Neural cell (in vitro differentiated cells): ENCODE results near the gene ZFYVE21. TPM values are rescaled to one million over a fixed set of nuclear protein-coding genes. Genes with fewer than 3 reads are reported as not detected.
"Not testable (repeated sequence)": the region's sequence is repeated elsewhere in the genome, so short reads cannot be mapped to it uniquely, and the experiment has no call there.

ENCODE experiments used
- H2AFZ ChIP-seq: fragments of 200-600, 300-800 bp; sonication (generic), shearing (Covaris generic); 2 replicates; pipeline ENCODE4 v1.6.0; 2014; ENCODE audit warnings: low read depth, mild to moderate bottlenecking, antibody characterized with exemption, low read length, moderate library complexity
- H3F3A ChIP-seq: fragments of 200-600 bp; shearing (Covaris generic); 2 replicates; pipeline ENCODE4 v1.6.1; 2016; ENCODE audit warnings: mild to moderate bottlenecking, moderate library complexity, mixed read lengths, antibody characterized with exemption, low read length; ENCODE audit not compliant: insufficient read depth, poor library complexity, severe bottlenecking
- H3K27ac ChIP-seq: fragments of 200-600, 300-800 bp; sonication (generic), shearing (Covaris generic); 2 replicates; pipeline ENCODE4 v1.5.1; 2014; ENCODE audit warnings: mild to moderate bottlenecking, low read length, moderate library complexity
- H3K27me3 ChIP-seq: fragments of 300-800, 200-600 bp; sonication (generic), shearing (Covaris generic); 2 replicates; pipeline ENCODE4 v1.6.0; 2014; ENCODE audit warnings: mild to moderate bottlenecking, low read depth, low read length, moderate library complexity; ENCODE audit not compliant: insufficient read depth
- H3K36me3 ChIP-seq: fragments of 300-800, 200-600 bp; sonication (generic), shearing (Covaris generic); 2 replicates; pipeline ENCODE4 v1.5.1; 2014; ENCODE audit warnings: mild to moderate bottlenecking, antibody characterized with exemption, low read length, moderate library complexity; ENCODE audit not compliant: insufficient read depth
- H3K4me2 ChIP-seq: fragments of 300-800, 200-600 bp; sonication (generic), shearing (Covaris generic); 2 replicates; pipeline ENCODE4 v1.6.0; 2014; ENCODE audit warnings: mild to moderate bottlenecking, low read length
- H3K4me3 ChIP-seq: fragments of 300-800, 200-600 bp; sonication (generic), shearing (Covaris generic); 2 replicates; pipeline ENCODE4 v1.5.1; 2014; ENCODE audit warnings: mild to moderate bottlenecking, low read length, moderate library complexity
- H3K79me2 ChIP-seq: fragments of 200-600 bp; shearing (Covaris generic); replicated peaks from 2 replicates; pipeline ENCODE4 v1.6.0; 2014; ENCODE audit warnings: mild to moderate bottlenecking, low read length, moderate library complexity; ENCODE audit not compliant: insufficient read depth
- H3K9ac ChIP-seq: fragments of 300-800, 200-600 bp; sonication (generic), shearing (Covaris generic); 2 replicates; pipeline ENCODE4 v1.6.1; 2016; ENCODE audit warnings: mild to moderate bottlenecking, low read length, mixed read lengths
- H3K9me2 ChIP-seq: fragments of 200-600 bp; shearing (Covaris generic); 2 replicates; pipeline ENCODE4 v1.6.1; 2016; ENCODE audit warnings: mild to moderate bottlenecking, low read length, mixed read lengths; ENCODE audit not compliant: insufficient read depth
- H3K9me3 ChIP-seq: fragments of 200-600, 300-800 bp; sonication (generic), shearing (Covaris generic); 2 replicates; pipeline ENCODE4 v1.6.1; 2016; ENCODE audit warnings: mild to moderate bottlenecking, mixed run types, low read length, moderate library complexity, mixed read lengths
- H4K20me1 ChIP-seq: fragments of 200-600 bp; shearing (Covaris generic); 2 replicates; pipeline ENCODE4 v1.6.1; 2016; ENCODE audit warnings: mild to moderate bottlenecking, mixed run types; ENCODE audit not compliant: insufficient read depth
- EP300 ChIP-seq: fragments of 450-650 bp; conservative IDR thresholded peaks from 2 replicates; pipeline ENCODE4 v1.6.1; 2014; ENCODE audit warnings: antibody characterized with exemption, mild to moderate bottlenecking, moderate library complexity; ENCODE audit not compliant: poor library complexity, severe bottlenecking
- EZH2 ChIP-seq: fragments of 200-600, 300-800 bp; shearing (Covaris generic), sonication (generic); IDR thresholded peaks from 2 replicates; pipeline ENCODE4 v1.6.1; 2014; ENCODE audit warnings: antibody characterized with exemption, low read length, borderline replicate concordance, mild to moderate bottlenecking; ENCODE audit not compliant: insufficient read depth, poor library complexity, severe bottlenecking
- POLR2AphosphoS5 ChIP-seq: IDR thresholded peaks from 2 replicates; pipeline ENCODE4 v1.6.1; 2012
- RAD21 ChIP-seq: fragments of 450-650 bp; conservative IDR thresholded peaks from 2 replicates; pipeline ENCODE4 v1.6.1; 2014; ENCODE audit warnings: antibody characterized with exemption, mild to moderate bottlenecking, moderate library complexity
- SMC3 ChIP-seq: fragments of 450-650 bp; conservative IDR thresholded peaks from 2 replicates; pipeline ENCODE4 v1.6.1; 2014; ENCODE audit warnings: antibody characterized with exemption, mild to moderate bottlenecking, moderate library complexity; ENCODE audit not compliant: poor library complexity
- TAF1 ChIP-seq: IDR thresholded peaks from 2 replicates; pipeline ENCODE4 v1.6.1; 2012; ENCODE audit warnings: low read depth
- polyA plus RNA-seq: library from polyadenylated mRNA; depleted of rRNA; stranded (reverse); fragments of >200 nt; gene quantifications from 2 replicates; pipeline ENCODE4 v1.2.3, GENCODE V29; 2014
- small RNA-seq, 3 experiments: library from RNA; depleted of rRNA; stranded (forward); fragments of <200 nt; gene quantifications; one replicate each; pipeline ENCODE3, GENCODE V24; 2012
- TF ChIP-seq, protein P1 (sequence below): IDR thresholded peaks from 2 replicates; pipeline ENCODE4 v1.6.1; 2012; ENCODE audit warnings: borderline replicate concordance

ZFYVE21 gene
- polyA plus RNA-seq, 1 donor from 2014 or later, result 99.7 TPM

DNA sequence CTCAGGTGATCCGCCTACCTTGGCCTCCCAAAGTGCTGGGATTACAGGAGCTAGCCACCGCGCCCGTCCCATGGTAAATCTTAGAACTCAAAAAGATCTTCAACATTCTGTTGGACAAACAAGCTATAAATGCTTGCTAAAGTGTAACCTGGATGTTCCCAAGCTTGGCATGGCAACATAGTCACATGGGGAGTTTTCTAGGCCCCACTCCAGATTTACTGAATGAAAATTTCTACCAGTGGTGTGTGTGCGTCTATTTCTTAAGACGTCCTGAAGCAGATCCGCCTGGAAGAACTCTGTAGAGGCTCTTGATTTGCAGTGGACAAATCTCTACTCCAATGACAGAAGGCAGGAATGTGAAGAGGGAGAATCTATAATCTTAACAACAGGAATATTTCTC, 59.9 kb downstream of the ZFYVE21 start:
- no peak overlapping the region for H3K4me3 ChIP-seq
- no peak overlapping the region for H3K4me2 ChIP-seq
- TF ChIP-seq EZH2 (no peak), TAF1 (no peak), EP300 (no peak), SMC3 (no peak), POLR2AphosphoS5 (no peak)
- H3K79me2 ChIP-seq, result no peaks in the 10 kb centered on the region
- no peak overlapping the region for H2AFZ ChIP-seq
- H3K27ac ChIP-seq, result no peak overlapping the region
- no peaks in the 10 kb centered on the region for H3K27me3 ChIP-seq
- H3K9me3 ChIP-seq, result no peaks in the 10 kb centered on the region
- no peaks in the 10 kb centered on the region for H3K36me3 ChIP-seq
- H4K20me1 ChIP-seq, result no peaks in the 10 kb centered on the region
- H3F3A ChIP-seq, result no peaks in the 10 kb centered on the region
- no peaks in the 10 kb centered on the region for H3K9me2 ChIP-seq
- no peak overlapping the region for H3K9ac ChIP-seq

DNA sequence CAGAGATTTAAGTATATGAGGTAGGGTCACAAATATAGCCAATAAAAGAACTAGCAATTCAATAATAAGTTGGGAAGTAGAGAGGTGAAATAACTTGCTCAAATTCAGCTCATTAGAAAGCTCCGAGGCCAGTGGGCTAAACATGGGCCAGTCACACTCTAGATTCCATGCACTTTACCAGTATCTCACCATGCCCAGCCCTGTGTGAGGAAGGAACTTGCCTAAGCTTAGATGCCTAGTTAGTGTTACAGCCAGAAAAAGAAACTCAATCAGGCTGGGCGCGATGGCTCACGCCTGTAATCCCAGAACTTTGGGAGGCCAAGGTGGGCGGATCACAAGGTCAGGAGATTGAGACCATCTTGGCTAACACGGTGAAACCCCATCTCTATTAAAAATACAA, 60.7 kb downstream of the ZFYVE21 start:
- not testable (repeated sequence) for H3K79me2 ChIP-seq, H3K4me3 ChIP-seq, H2AFZ ChIP-seq, H3K4me2 ChIP-seq, H3K9me3 ChIP-seq, H3F3A ChIP-seq, H3K36me3 ChIP-seq, H3K27me3 ChIP-seq, H3K27ac ChIP-seq, H4K20me1 ChIP-seq, H3K9me2 ChIP-seq, H3K9ac ChIP-seq

DNA sequence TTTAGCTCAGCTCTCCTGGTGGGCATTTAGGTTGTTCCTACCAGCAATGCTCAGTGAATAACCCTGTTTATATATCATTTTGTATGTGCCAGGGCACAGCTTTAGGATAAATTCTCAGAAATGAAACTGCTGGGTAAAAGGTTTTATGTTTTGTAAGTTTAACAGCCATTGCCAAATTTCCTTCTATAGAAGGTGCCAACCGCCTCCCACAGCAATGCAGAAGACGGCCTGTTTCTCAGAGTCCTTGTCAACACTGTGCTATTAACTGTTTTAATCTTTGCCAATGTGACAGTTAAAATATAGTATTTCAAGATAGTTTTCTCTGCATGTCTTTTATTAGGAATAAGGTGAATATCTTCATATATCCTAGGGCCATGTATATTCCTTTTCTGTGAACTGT, 66.8 kb downstream of the ZFYVE21 start:
- H3K36me3 ChIP-seq, result no peaks in the 10 kb centered on the region
- no peak overlapping the region for H3K9ac ChIP-seq
- H2AFZ ChIP-seq, result no peak overlapping the region
- no peak for TF ChIP-seq TAF1
- TF ChIP-seq EZH2, result no peak
- TF ChIP-seq, protein P1, sequence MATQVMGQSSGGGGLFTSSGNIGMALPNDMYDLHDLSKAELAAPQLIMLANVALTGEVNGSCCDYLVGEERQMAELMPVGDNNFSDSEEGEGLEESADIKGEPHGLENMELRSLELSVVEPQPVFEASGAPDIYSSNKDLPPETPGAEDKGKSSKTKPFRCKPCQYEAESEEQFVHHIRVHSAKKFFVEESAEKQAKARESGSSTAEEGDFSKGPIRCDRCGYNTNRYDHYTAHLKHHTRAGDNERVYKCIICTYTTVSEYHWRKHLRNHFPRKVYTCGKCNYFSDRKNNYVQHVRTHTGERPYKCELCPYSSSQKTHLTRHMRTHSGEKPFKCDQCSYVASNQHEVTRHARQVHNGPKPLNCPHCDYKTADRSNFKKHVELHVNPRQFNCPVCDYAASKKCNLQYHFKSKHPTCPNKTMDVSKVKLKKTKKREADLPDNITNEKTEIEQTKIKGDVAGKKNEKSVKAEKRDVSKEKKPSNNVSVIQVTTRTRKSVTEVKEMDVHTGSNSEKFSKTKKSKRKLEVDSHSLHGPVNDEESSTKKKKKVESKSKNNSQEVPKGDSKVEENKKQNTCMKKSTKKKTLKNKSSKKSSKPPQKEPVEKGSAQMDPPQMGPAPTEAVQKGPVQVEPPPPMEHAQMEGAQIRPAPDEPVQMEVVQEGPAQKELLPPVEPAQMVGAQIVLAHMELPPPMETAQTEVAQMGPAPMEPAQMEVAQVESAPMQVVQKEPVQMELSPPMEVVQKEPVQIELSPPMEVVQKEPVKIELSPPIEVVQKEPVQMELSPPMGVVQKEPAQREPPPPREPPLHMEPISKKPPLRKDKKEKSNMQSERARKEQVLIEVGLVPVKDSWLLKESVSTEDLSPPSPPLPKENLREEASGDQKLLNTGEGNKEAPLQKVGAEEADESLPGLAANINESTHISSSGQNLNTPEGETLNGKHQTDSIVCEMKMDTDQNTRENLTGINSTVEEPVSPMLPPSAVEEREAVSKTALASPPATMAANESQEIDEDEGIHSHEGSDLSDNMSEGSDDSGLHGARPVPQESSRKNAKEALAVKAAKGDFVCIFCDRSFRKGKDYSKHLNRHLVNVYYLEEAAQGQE, result no peak
- no peak for TF ChIP-seq POLR2AphosphoS5
- no peak for TF ChIP-seq RAD21
- H3K4me3 ChIP-seq, result no peak overlapping the region
- H3F3A ChIP-seq, result no peaks in the 10 kb centered on the region
- no peaks in the 10 kb centered on the region for H3K9me2 ChIP-seq
- no peak overlapping the region for H3K4me2 ChIP-seq
- H3K9me3 ChIP-seq, result no peaks in the 10 kb centered on the region
- H4K20me1 ChIP-seq, result no peaks in the 10 kb centered on the region
- no peak overlapping the region for H3K27ac ChIP-seq
- H3K27me3 ChIP-seq, result no peaks in the 10 kb centered on the region
- H3K79me2 ChIP-seq, result no peaks in the 10 kb centered on the region

Small RNAs within 50 kb of the gene (small RNA-seq; reads per million reads assigned to genes)
- 0 to 1.2 (median 0) reads per million in 3 experiments for gene RF00019

Other genes with a start within 250 kb of the ZFYVE21 start
- gene CKB, start 193.0 kb upstream of the ZFYVE21 start, polyA plus RNA-seq, result 918 and 1,148 TPM in 2 replicates
- gene TRMT61A, start 186.6 kb upstream of the ZFYVE21 start, polyA plus RNA-seq, result 8.2 and 10.2 TPM in 2 replicates
- 25.5 and 27.2 TPM in 2 replicates for gene BAG5, start 153.2 kb upstream of the ZFYVE21 start, polyA plus RNA-seq
- gene COA8, start 152.8 kb upstream of the ZFYVE21 start, polyA plus RNA-seq, result 86.5 and 169 TPM in 2 replicates
- gene KLC1, start 86.6 kb upstream of the ZFYVE21 start, polyA plus RNA-seq, result 1,243 and 1,272 TPM in 2 replicates
- gene XRCC3, start 359 bp upstream of the ZFYVE21 start, polyA plus RNA-seq, result 14.6 and 26.7 TPM in 2 replicates
- gene PPP1R13B, start 131.8 kb downstream of the ZFYVE21 start, polyA plus RNA-seq, result 6.8 and 8.2 TPM in 2 replicates
- 15.9 and 25.6 TPM in 2 replicates for gene TDRD9, start 212.6 kb downstream of the ZFYVE21 start, polyA plus RNA-seq
- gene RD3L, start 226.7 kb downstream of the ZFYVE21 start, polyA plus RNA-seq, result 0.28 and 0.69 TPM in 2 replicates